ENCODE measurements around the gene PDE6G. TPM values are rescaled to one million over a fixed set of nuclear protein-coding genes. Genes with fewer than 3 reads are reported as not detected.
"Not testable (repeated sequence)": the region's sequence is repeated elsewhere in the genome, so short reads cannot be mapped to it uniquely, and the experiment has no call there.

PDE6G gene
- total and polyA plus RNA-seq, 2 experiments from 2014 or later: 0.37 to 0.87 TPM

GRCh38 chr17:81676906-81677305, 20.6 kb upstream of the PDE6G start:
- WGBS (ENCODE audit: low lambda C conversion rate, missing lambda C conversion rate): 90% methylated on average over 17 of the region's 17 CpGs
- H3K9me2 ChIP-seq (replicated peaks; ENCODE audit: insufficient read depth): no peaks in the 10 kb centered on the region
- H2AFZ ChIP-seq: no peak overlapping the region
- H3K27ac ChIP-seq: no peak overlapping the region
- no peaks in the 10 kb centered on the region for H3K36me3 ChIP-seq (replicated peaks; ENCODE audit: insufficient read depth, low read depth)
- H3K4me2 ChIP-seq: no peak overlapping the region
- no peak for DNase-seq (ENCODE audit: low spot score)
- no peaks in the 10 kb centered on the region for H4K20me1 ChIP-seq (ENCODE audit: insufficient read depth, poor library complexity, severe bottlenecking)
- H3K4me3 ChIP-seq: no peak overlapping the region
- peaks cover 15% of the 10 kb centered on the region for H3K79me2 ChIP-seq
- H3K9me3 ChIP-seq (ENCODE audit: low read depth): no peaks in the 10 kb centered on the region
- no peaks in the 10 kb centered on the region for H3K4me1 ChIP-seq (ENCODE audit: insufficient read depth)
- no peaks in the 10 kb centered on the region for H3K27me3 ChIP-seq
- TF ChIP-seq EZH2phosphoT487 (IDR thresholded peaks at IDR 0.05; ENCODE audit: low read depth, severe bottlenecking, unreplicated experiment) (no peak), EZH2 (IDR thresholded peaks at IDR 0.05; ENCODE audit: borderline replicate concordance) (no peak), CTCF (IDR thresholded peaks at IDR 0.05; ENCODE audit: poor library complexity) (no peak)

- H3K9me2 ChIP-seq (replicated peaks; ENCODE audit: insufficient read depth); H3K4me1 ChIP-seq (ENCODE audit: insufficient read depth); H3K79me2 ChIP-seq; H3K36me3 ChIP-seq (replicated peaks; ENCODE audit: insufficient read depth, low read depth); H4K20me1 ChIP-seq (ENCODE audit: insufficient read depth, poor library complexity, severe bottlenecking); H2AFZ ChIP-seq; H3K4me3 ChIP-seq; H3K27ac ChIP-seq; H3K9me3 ChIP-seq (ENCODE audit: low read depth); H3K4me2 ChIP-seq; H3K27me3 ChIP-seq; DNase-seq (ENCODE audit: low spot score): not testable (repeated sequence)
- WGBS (ENCODE audit: low lambda C conversion rate, missing lambda C conversion rate): 48% methylated on average over 18 of the region's 18 CpGs
- TF ChIP-seq CTCF (IDR thresholded peaks at IDR 0.05; ENCODE audit: poor library complexity): peak; percentile 48
These were observed 19.3 kb upstream of the PDE6G start for GRCh38 chr17:81675515-81676221.

- Histone ChIP-seq H4K20me1 (ENCODE audit: insufficient read depth, poor library complexity, severe bottlenecking) (no peaks in the 10 kb centered on the region), H3K27ac (no peak overlapping the region), H3K4me3 (no peak overlapping the region), H2AFZ (no peak overlapping the region), H3K9me2 (replicated peaks; ENCODE audit: insufficient read depth) (no peaks in the 10 kb centered on the region), H3K27me3 (no peaks in the 10 kb centered on the region), H3K4me2 (no peak overlapping the region), H3K9me3 (ENCODE audit: low read depth) (no peaks in the 10 kb centered on the region), H3K36me3 (replicated peaks; ENCODE audit: insufficient read depth, low read depth) (no peaks in the 10 kb centered on the region), H3K79me2 (peaks cover 10% of the 10 kb centered on the region), H3K4me1 (ENCODE audit: insufficient read depth) (no peaks in the 10 kb centered on the region)
- 93% methylated on average over 18 of the region's 18 CpGs for WGBS (ENCODE audit: low lambda C conversion rate, missing lambda C conversion rate)
- no peak for DNase-seq (ENCODE audit: low spot score)
- TF ChIP-seq EZH2phosphoT487 (IDR thresholded peaks at IDR 0.05; ENCODE audit: low read depth, severe bottlenecking, unreplicated experiment) (no peak), CTCF (IDR thresholded peaks at IDR 0.05; ENCODE audit: poor library complexity) (no peak), EZH2 (IDR thresholded peaks at IDR 0.05; ENCODE audit: borderline replicate concordance) (no peak)
These were observed 17.4 kb upstream of the PDE6G start for GRCh38 chr17:81673561-81674258.

Measured in hepatocyte (in vitro differentiated cells).